HepG2 (cell line): ENCODE data around the gene KLF11. TPM values are rescaled to one million over a fixed set of nuclear protein-coding genes. Genes with fewer than 3 reads are reported as not detected.

Source experiments
- ATAD3A ChIP-seq: sonication (generic); formaldehyde crosslinking; IDR thresholded peaks from 2 replicates; pipeline ENCODE4 v1.4.0; 2020; ENCODE audit warnings: missing genetic modification reagents
- DPF2 ChIP-seq: sonication (generic); formaldehyde crosslinking; IDR thresholded peaks from 2 replicates; pipeline ENCODE4 v1.4.0; 2020; ENCODE audit warnings: mild to moderate bottlenecking, low read depth, missing genetic modification reagents, borderline replicate concordance
- FOXA1 ChIP-seq, 2 experiments: fragments of 450-650 bp in 1 of 2; sonication (generic) in 1 of 2; formaldehyde crosslinking in 1 of 2; IDR thresholded peaks; 2 replicates each; pipeline versions ENCODE4 v1.4.0 to v1.6.1; 2016 to 2020; ENCODE audit warnings: missing genetic modification reagents in 1 of 2
- FOXP4 ChIP-seq: sonication (generic); formaldehyde crosslinking; IDR thresholded peaks from 2 replicates; pipeline ENCODE4 v1.4.0; 2020; ENCODE audit warnings: missing genetic modification reagents
- GPBP1L1 ChIP-seq: sonication (generic); formaldehyde crosslinking; IDR thresholded peaks from 2 replicates; pipeline ENCODE4 v1.5.0; 2020; ENCODE audit warnings: mild to moderate bottlenecking, missing genetic modification reagents
- LBX2 ChIP-seq: sonication (generic); formaldehyde crosslinking; IDR thresholded peaks from 2 replicates; pipeline ENCODE4 v1.5.0; 2020; ENCODE audit warnings: missing genetic modification reagents, mild to moderate bottlenecking, borderline replicate concordance
- RARG ChIP-seq: sonication (generic); formaldehyde crosslinking; IDR thresholded peaks from 2 replicates; pipeline ENCODE4 v1.4.0; 2020; ENCODE audit warnings: low read depth, mild to moderate bottlenecking, missing genetic modification reagents
- SALL2 ChIP-seq: sonication (generic); formaldehyde crosslinking; IDR thresholded peaks from 2 replicates; pipeline ENCODE4 v1.8.1; 2023; ENCODE audit warnings: mild to moderate bottlenecking, missing genetic modification reagents, inconsistent platforms
- SRSF9 ChIP-seq: fragments of 200-400 bp; formaldehyde crosslinking; IDR thresholded peaks from 2 replicates; pipeline ENCODE4 v1.6.1; 2018; ENCODE audit warnings: borderline replicate concordance, mild to moderate bottlenecking, low read depth, low read length; ENCODE audit not compliant: insufficient read depth, poor library complexity, severe bottlenecking
- ZBTB33 ChIP-seq: sonication (generic); formaldehyde crosslinking; IDR thresholded peaks from 2 replicates; pipeline ENCODE4 v1.4.0; 2020; ENCODE audit warnings: missing genetic modification reagents
- ZBTB43 ChIP-seq: sonication (generic); formaldehyde crosslinking; conservative IDR thresholded peaks from 2 replicates; pipeline ENCODE4 v1.4.0; 2020; ENCODE audit warnings: missing genetic modification reagents
- ZNF333 ChIP-seq: sonication (generic); formaldehyde crosslinking; IDR thresholded peaks from 2 replicates; pipeline ENCODE4 v1.4.0; 2020; ENCODE audit warnings: mild to moderate bottlenecking, missing genetic modification reagents, borderline replicate concordance
- ZNF543 ChIP-seq: sonication (generic); formaldehyde crosslinking; IDR thresholded peaks from 2 replicates; pipeline ENCODE4 v1.4.0; 2020; ENCODE audit warnings: mild to moderate bottlenecking, missing genetic modification reagents
- ZNF574 ChIP-seq: sonication (generic); formaldehyde crosslinking; IDR thresholded peaks from 2 replicates; pipeline ENCODE4 v1.4.0; 2020; ENCODE audit warnings: missing genetic modification reagents
- ZNF660 ChIP-seq: sonication (generic); formaldehyde crosslinking; IDR thresholded peaks from 2 replicates; pipeline ENCODE4 v1.5.1; 2020; ENCODE audit warnings: mild to moderate bottlenecking, low read depth, missing genetic modification reagents, borderline replicate concordance
- ZNF7 ChIP-seq: IDR thresholded peaks from 2 replicates; pipeline ENCODE4 v1.6.1; 2016; ENCODE audit warnings: missing biosample characterization, missing genetic modification reagents
- ZNF766 ChIP-seq: sonication (generic); formaldehyde crosslinking; IDR thresholded peaks from 2 replicates; pipeline ENCODE4 v1.5.0; 2020; ENCODE audit warnings: missing genetic modification reagents, borderline replicate concordance
- polyA plus RNA-seq, 8 experiments: library from polyadenylated mRNA; depleted of rRNA in 3 of 8; stranded (reverse) in 7 of 8; unstranded in 1 of 8; fragments of >200 nt; fragmentation: Illumina TruSeq in 4 of 8; extraction: Trizol in 4 of 8; gene quantifications; 2 replicates each; pipeline versions ENCODE4 v1.2.1 to v1.2.3, GENCODE V29; 2011 to 2016; ENCODE audit warnings: low read depth in 4 of 8, missing spikeins in 1 of 8, mixed read lengths in 1 of 8; ENCODE audit not compliant: insufficient read depth in 1 of 8
- total RNA-seq, 5 experiments: library from RNA; depleted of rRNA; stranded (reverse); fragments of >200 nt; fragmentation: Illumina TruSeq; extraction: Trizol; gene quantifications; 2 replicates each; pipeline ENCODE4 v1.2.3, GENCODE V29; 2016; ENCODE audit warnings: low read depth in 1 of 5

Gene KLF11
- total and polyA plus RNA-seq, 2 of the 13 experiments (the other 11 are each of a cell fraction or from before 2014, with no cell fraction given), result 2.5 to 11.8 TPM

- TF ChIP-seq ZBTB43 (no peak), RARG (CRISPR knock-in tag) (no peak), FOXP4 (CRISPR knock-in tag) (no peak; the same call in 1 of the 2 replicates), ZNF574 (CRISPR knock-in tag) (no peak), ZNF7 (CRISPR knock-in tag) (no peak), ATAD3A (CRISPR knock-in tag) (no peak), SRSF9 (no peak), ZNF766 (CRISPR knock-in tag) (no peak), GPBP1L1 (no peak), SALL2 (CRISPR knock-in tag) (no peak; the same call in 1 of the 2 replicates), ZNF543 (CRISPR knock-in tag) (peak; percentile 3; the same call in 1 of the 2 replicates), ZNF333 (CRISPR knock-in tag) (peak; percentile 69; the same call in 1 of the 2 replicates), DPF2 (no peak), FOXA1 (IDR thresholded peaks at IDR 0.05) (no peak), FOXA1 (CRISPR knock-in tag; IDR thresholded peaks at IDR 0.05) (no peak; the same call in 1 of the 2 replicates), ZNF660 (no peak), LBX2 (no peak), ZBTB33 (CRISPR knock-in tag) (peak; percentile 71)
These were observed 819 bp upstream of the KLF11 start (continued) for GRCh38 chr2:10042301-10043161.
